NCI-H2227 (cell line): ENCODE results near the gene DIO1.
"Not testable (repeated sequence)": the region's sequence is repeated elsewhere in the genome, so short reads cannot be mapped to it uniquely, and the experiment has no call there.

ENCODE experiments used
- DNase-seq: peaks from one replicate; lab custom pipeline; 2025; ENCODE audit not compliant: unreplicated experiment; lab: John Stamatoyannopoulos, UW

Gene DIO1

GRCh38 chr1:53893999-53894636 lies at the start of gene DIO1:
TSS of gene DIO1 (plus strand) at chr1:53894187. CDS start at chr1:53894211, 24 bp downstream.
- DNase-seq = no peak

- no peak for DNase-seq
Measured at GRCh38 chr1:53847980-53848379, 46.0 kb upstream of the DIO1 start.

- no peak for DNase-seq
Measured at GRCh38 chr1:53850082-53850673, 43.8 kb upstream of the DIO1 start.

GRCh38 chr1:53851571-53852285 lies 42.3 kb upstream of the DIO1 start:
- no peak for DNase-seq

- DNase-seq = peak; percentile 60
Measured at GRCh38 chr1:53860967-53861411, 33.0 kb upstream of the DIO1 start.

GRCh38 chr1:53862507-53862906 lies 31.5 kb upstream of the DIO1 start:
- no peak for DNase-seq

- DNase-seq = no peak
Measured at GRCh38 chr1:53868565-53868964, 25.4 kb upstream of the DIO1 start.

GRCh38 chr1:53869454-53870117 lies 24.4 kb upstream of the DIO1 start:
- DNase-seq = no peak

GRCh38 chr1:53871221-53871620 lies 22.8 kb upstream of the DIO1 start:
- DNase-seq = no peak

GRCh38 chr1:53871773-53872484 lies 22.1 kb upstream of the DIO1 start:
- no peak for DNase-seq

- DNase-seq = not testable (repeated sequence)
Measured at GRCh38 chr1:53875150-53875549, 18.8 kb upstream of the DIO1 start.

GRCh38 chr1:53878492-53879105 lies 15.4 kb upstream of the DIO1 start:
- peak; percentile 64 for DNase-seq

GRCh38 chr1:53881853-53882252 lies 12.1 kb upstream of the DIO1 start:
- not testable (repeated sequence) for DNase-seq

GRCh38 chr1:53883600-53883999 lies 10.4 kb upstream of the DIO1 start:
- DNase-seq = not testable (repeated sequence)

GRCh38 chr1:53888681-53889080 lies 5.3 kb upstream of the DIO1 start:
- no peak for DNase-seq

GRCh38 chr1:53889304-53890298 lies 4.4 kb upstream of the DIO1 start, which contains the start of gene YIPF1:
TSS of gene YIPF1 (minus strand) at chr1:53889797. CDS start at chr1:53888937, 860 bp downstream.
- peak; percentile 94 for DNase-seq

GRCh38 chr1:53890522-53890941 lies 3.5 kb upstream of the DIO1 start:
- DNase-seq = no peak

- no peak for DNase-seq
Measured at GRCh38 chr1:53891018-53891417, 3.0 kb upstream of the DIO1 start.

- no peak for DNase-seq
Measured at GRCh38 chr1:53891678-53892077, 2.3 kb upstream of the DIO1 start.
